ENCODE measurements around the gene G0S2. TPM values are rescaled to one million over a fixed set of nuclear protein-coding genes. Genes with fewer than 3 reads are reported as not detected.

G0S2 gene
- total RNA-seq, 1 experiment from 2014 or later, result 0.35 TPM

GRCh38 chr1:209720826-209721225, 45.6 kb downstream of the G0S2 start:
- H4K20me1 ChIP-seq (ENCODE audit: control insufficient read depth, insufficient read depth, insufficient read length), result no peaks in the 10 kb centered on the region
- no peak for DNase-seq
- H2BK15ac ChIP-seq (ENCODE audit: low read depth, low read length), result no peak overlapping the region
- H3K27ac ChIP-seq (ENCODE audit: insufficient read length, low read depth, low read length), result no peak overlapping the region
- no peak overlapping the region for H4K5ac ChIP-seq (ENCODE audit: insufficient read length, low read depth, low read length)
- no peak overlapping the region for H2BK12ac ChIP-seq (ENCODE audit: insufficient read length, low read depth, low read length)
- H3K18ac ChIP-seq (ENCODE audit: insufficient read length, low read depth, low read length), result no peak overlapping the region
- H3K27me3 ChIP-seq (ENCODE audit: insufficient read depth, low read length), result no peaks in the 10 kb centered on the region
- no peak overlapping the region for H2BK120ac ChIP-seq (ENCODE audit: low read depth, low read length, poor library complexity, severe bottlenecking)
- H3K14ac ChIP-seq (ENCODE audit: insufficient read depth, low read length), result no peak overlapping the region
- no peak overlapping the region for H2BK5ac ChIP-seq (ENCODE audit: insufficient read length, low read length)
- no peak for TF ChIP-seq CTCF (conservative IDR thresholded peaks at IDR 0.05)
- no peak overlapping the region for H3K4me2 ChIP-seq (ENCODE audit: insufficient read depth, insufficient read length, low read length)
- Mint-ChIP-seq H3K9me3 (no peaks in the 10 kb centered on the region), H3K4me3 (no peak overlapping the region), H3K27ac (no peak overlapping the region), H3K27me3 (ENCODE audit: low read depth) (peaks cover 7% of the 10 kb centered on the region), H3K4me1 (no peaks in the 10 kb centered on the region), H3K36me3 (ENCODE audit: insufficient read depth in 1 of 3, low read depth in 3 of 3) (no peaks in the 10 kb centered on the region)
- no peaks in the 10 kb centered on the region for H3K4me1 ChIP-seq (ENCODE audit: insufficient read depth, low read length)
- H3K56ac ChIP-seq (ENCODE audit: insufficient read length, low read depth, low read length), result no peak overlapping the region
- no CpG with 5 or more reads among the region's 2 CpGs for WGBS (ENCODE audit: extremely low coverage, insufficient read length, low lambda C conversion rate)
- no peak overlapping the region for H2AFZ ChIP-seq (ENCODE audit: low read length)
- H3K79me1 ChIP-seq (ENCODE audit: insufficient read depth, low read depth, low read length, poor library complexity, severe bottlenecking), result no peaks in the 10 kb centered on the region
- H4K8ac ChIP-seq (replicated peaks; ENCODE audit: insufficient read length, low read depth, low read length), result no peak overlapping the region
- H3K4ac ChIP-seq (ENCODE audit: low read depth, low read length), result no peak overlapping the region
- H3K23ac ChIP-seq (ENCODE audit: insufficient read length, low read depth, low read length), result no peak overlapping the region
- no peaks in the 10 kb centered on the region for H3K9me3 ChIP-seq (ENCODE audit: control insufficient read depth, low read depth, low read length)
- H3K79me2 ChIP-seq (ENCODE audit: insufficient read depth, low read length), result no peaks in the 10 kb centered on the region
- H3K9ac ChIP-seq (ENCODE audit: extremely low read depth, insufficient read length, low read length), result no peak overlapping the region
- H3T11ph ChIP-seq (ENCODE audit: low read length), result no peak overlapping the region
- no peaks in the 10 kb centered on the region for H3K23me2 ChIP-seq (ENCODE audit: insufficient read length, low read depth, low read length, poor library complexity, severe bottlenecking)
- no peak overlapping the region for H2AK5ac ChIP-seq (ENCODE audit: insufficient read length, low read length)
- H2BK20ac ChIP-seq (ENCODE audit: low read depth, low read length, poor library complexity, severe bottlenecking), result no peak overlapping the region
- H4K91ac ChIP-seq (ENCODE audit: insufficient read length, low read depth, low read length), result no peak overlapping the region
